ENCODE data around the gene ARHGAP29. TPM values are rescaled to one million over a fixed set of nuclear protein-coding genes. Genes with fewer than 3 reads are reported as not detected.

ARHGAP29 gene
- total and polyA plus RNA-seq, 12 donors: 5.3 to 16.7 (median 10.4) TPM

DNA sequence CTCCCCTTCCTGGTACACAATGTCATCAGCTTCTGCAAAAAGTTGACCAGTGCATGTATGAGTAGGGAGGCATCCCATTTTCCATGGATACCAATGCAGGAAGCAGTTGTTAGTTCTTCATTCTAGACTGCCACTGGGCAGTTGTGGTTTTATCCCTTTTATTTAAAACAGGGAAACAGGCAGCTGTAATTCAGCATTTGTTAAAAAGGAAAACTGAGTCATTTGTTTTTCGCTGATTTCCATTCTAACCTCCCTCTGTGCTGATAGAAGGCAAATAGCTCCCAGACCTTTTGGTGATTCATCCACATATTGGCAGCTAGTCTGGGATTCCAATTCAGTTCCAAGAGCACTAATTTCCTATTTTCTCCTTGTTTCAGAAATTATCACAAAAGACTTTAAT lies 95.4 kb downstream of the ARHGAP29 start:
- no peaks in the 10 kb centered on the region for H3K9me3 ChIP-seq (replicated peaks in 1 of 3)
- 58 to 73% (median 65%) methylated on average over 1 of the region's 1 CpG for WGBS, 4 donors
- H3K4me1 ChIP-seq (replicated peaks in 1 of 2): peaks cover 0 to 5% of the 10 kb centered on the region in 2 donors
- no peak overlapping the region for H3K27ac ChIP-seq
- TF ChIP-seq POLR2A (IDR thresholded peaks at IDR 0.05): no peak
- TF ChIP-seq, protein P1, sequence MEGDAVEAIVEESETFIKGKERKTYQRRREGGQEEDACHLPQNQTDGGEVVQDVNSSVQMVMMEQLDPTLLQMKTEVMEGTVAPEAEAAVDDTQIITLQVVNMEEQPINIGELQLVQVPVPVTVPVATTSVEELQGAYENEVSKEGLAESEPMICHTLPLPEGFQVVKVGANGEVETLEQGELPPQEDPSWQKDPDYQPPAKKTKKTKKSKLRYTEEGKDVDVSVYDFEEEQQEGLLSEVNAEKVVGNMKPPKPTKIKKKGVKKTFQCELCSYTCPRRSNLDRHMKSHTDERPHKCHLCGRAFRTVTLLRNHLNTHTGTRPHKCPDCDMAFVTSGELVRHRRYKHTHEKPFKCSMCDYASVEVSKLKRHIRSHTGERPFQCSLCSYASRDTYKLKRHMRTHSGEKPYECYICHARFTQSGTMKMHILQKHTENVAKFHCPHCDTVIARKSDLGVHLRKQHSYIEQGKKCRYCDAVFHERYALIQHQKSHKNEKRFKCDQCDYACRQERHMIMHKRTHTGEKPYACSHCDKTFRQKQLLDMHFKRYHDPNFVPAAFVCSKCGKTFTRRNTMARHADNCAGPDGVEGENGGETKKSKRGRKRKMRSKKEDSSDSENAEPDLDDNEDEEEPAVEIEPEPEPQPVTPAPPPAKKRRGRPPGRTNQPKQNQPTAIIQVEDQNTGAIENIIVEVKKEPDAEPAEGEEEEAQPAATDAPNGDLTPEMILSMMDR (IDR thresholded peaks at IDR 0.05): no peak
- no peaks in the 10 kb centered on the region for H3K27me3 ChIP-seq
- no peak overlapping the region for H3K4me3 ChIP-seq
- intact Hi-C loops (cut with DNase I): no loop called here
- H3K36me3 ChIP-seq (replicated peaks in 1 of 2): no peaks in the 10 kb centered on the region
- no peak for DNase-seq

DNA sequence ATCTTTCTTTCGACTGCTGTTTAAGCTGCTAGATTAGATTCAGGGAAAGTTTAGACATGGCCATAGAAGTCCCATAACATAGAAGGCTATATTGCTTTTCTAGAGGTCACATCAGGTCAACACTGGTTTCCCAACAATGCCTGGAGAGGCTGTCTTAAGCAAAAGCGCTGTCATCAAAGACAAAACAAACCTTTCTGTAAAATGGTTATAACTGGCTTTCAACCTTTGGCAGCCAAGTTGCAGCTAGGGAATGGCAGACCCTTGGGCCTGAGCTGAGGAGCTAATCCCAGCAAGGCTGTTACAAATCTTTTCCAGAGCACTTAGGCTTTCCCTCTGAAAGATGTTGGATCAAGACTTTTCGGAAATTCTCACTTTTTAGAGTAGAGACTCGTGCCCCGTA lies 105.3 kb downstream of the ARHGAP29 start:
- no peak overlapping the region for H3K4me3 ChIP-seq
- DNase-seq: no peak
- no peak overlapping the region for H3K27ac ChIP-seq
- no peak for TF ChIP-seq POLR2A (IDR thresholded peaks at IDR 0.05)
- TF ChIP-seq, protein P1 (IDR thresholded peaks at IDR 0.05): no peak
- intact Hi-C loops (cut with DNase I): no loop called here
- WGBS, 4 donors: 89 to 96% (median 94%) methylated on average over 5 of the region's 5 CpGs
- no peaks in the 10 kb centered on the region for H3K9me3 ChIP-seq (replicated peaks in 1 of 3)
- no peaks in the 10 kb centered on the region for H3K4me1 ChIP-seq (replicated peaks in 1 of 2)
- H3K36me3 ChIP-seq (replicated peaks in 1 of 2): no peaks in the 10 kb centered on the region
- no peaks in the 10 kb centered on the region for H3K27me3 ChIP-seq

DNA sequence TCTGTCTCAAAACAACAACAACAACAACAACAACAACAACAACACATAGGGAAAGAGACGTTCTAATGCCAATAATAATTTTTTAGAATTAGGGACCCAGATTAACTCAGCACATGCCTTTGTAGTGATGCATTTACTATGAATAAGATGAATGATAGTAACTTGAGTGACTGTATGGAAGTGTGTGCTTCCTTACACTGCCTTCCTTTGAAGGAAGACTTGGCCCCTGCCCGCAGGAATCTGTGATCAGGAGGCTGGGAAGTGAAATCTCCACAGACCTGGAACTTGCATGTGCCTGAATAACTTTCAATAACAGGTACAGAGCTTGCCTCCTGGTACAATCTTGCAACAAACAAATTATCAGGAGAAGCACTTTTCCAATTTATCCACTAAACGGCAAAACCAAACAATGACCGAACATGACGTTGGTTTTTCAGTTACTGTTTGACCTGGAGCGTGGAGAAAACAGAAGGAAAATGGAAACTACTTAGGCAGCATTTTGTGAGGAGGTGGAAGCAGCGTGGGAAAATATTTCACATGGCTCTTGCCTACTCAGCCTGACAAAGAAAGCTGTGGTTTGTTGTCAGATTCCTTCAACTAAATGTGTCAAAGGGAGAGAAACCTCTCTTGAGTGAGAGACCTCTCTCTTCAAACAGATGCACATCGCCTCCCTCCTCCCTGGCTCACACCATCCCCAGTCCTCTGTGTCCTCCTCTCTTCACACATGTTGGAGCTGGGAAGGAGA lies 106.4 kb downstream of the ARHGAP29 start:
- intact Hi-C loops (cut with DNase I): no loop called here
- H3K27me3 ChIP-seq: no peaks in the 10 kb centered on the region
- no peak for DNase-seq
- H3K36me3 ChIP-seq (replicated peaks in 1 of 2): no peaks in the 10 kb centered on the region
- H3K4me3 ChIP-seq: no peak overlapping the region
- no peaks in the 10 kb centered on the region for H3K4me1 ChIP-seq (replicated peaks in 1 of 2)
- TF ChIP-seq POLR2A (IDR thresholded peaks at IDR 0.05): no peak
- TF ChIP-seq, protein P1 (IDR thresholded peaks at IDR 0.05): no peak
- 72 to 83% (median 75%) methylated on average over 8 of the region's 8 CpGs for WGBS, 4 donors
- no peak overlapping the region for H3K27ac ChIP-seq
- H3K9me3 ChIP-seq (replicated peaks in 1 of 3): no peaks in the 10 kb centered on the region

DNA sequence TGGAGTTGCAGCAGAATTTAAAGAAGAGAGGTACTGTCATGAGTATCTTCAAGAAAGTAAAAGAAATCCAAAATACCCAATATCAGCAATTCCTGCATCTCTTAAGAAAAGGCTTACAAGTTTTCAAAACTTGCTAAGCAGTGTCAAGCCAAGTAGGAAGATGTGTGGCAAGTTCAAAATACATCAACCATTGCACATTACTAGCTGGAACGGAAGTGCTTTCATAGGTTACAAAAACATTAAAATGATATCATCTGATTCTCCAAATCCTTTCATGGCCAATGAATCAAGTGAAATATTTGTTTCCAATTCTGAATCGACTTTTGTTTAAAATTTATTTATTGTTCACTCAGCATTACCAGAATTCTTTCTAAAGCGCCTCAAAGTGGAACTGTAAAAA lies 110.7 kb downstream of the ARHGAP29 start:
- H3K9me3 ChIP-seq (replicated peaks in 1 of 3): no peaks in the 10 kb centered on the region
- no peak overlapping the region for H3K27ac ChIP-seq
- H3K27me3 ChIP-seq: no peaks in the 10 kb centered on the region
- WGBS, 4 donors: 58 to 66% (median 64%) methylated on average over 3 of the region's 3 CpGs
- intact Hi-C loops (cut with DNase I): no loop called here
- no peak for TF ChIP-seq POLR2A (IDR thresholded peaks at IDR 0.05)
- TF ChIP-seq, protein P1 (IDR thresholded peaks at IDR 0.05): no peak
- no peaks in the 10 kb centered on the region for H3K4me1 ChIP-seq (replicated peaks in 1 of 2)
- DNase-seq: no peak
- no peak overlapping the region for H3K4me3 ChIP-seq
- no peaks in the 10 kb centered on the region for H3K36me3 ChIP-seq (replicated peaks in 1 of 2)

Data from adrenal gland (tissue), 12 donors.